CD4-positive, CD25-positive, alpha-beta regulatory T cell (primary cell): ENCODE data around the gene USP12. TPM values are rescaled to one million over a fixed set of nuclear protein-coding genes. Genes with fewer than 3 reads are reported as not detected.
"Not testable (repeated sequence)": the region's sequence is repeated elsewhere in the genome, so short reads cannot be mapped to it uniquely, and the experiment has no call there.

ENCODE experiments used
- ATAC-seq, 2 donors: fragments of 150-1000 bp; cut with Tn5 transposase; one replicate each; pipeline ENCODE4 v1.10.0; 2021; ENCODE audit warnings: low read depth in 2 of 2, moderate number of reproducible peaks in 2 of 2, moderate library complexity in 1 of 2
- DNase-seq, 3 donors: peaks; one replicate each; pipeline versions ENCODE4 v3.0.0 to v3.0.0-alpha.2; 2012 to 2022; ENCODE audit warnings: mixed read lengths in 1 of 3
- H3K27ac ChIP-seq: one replicate; pipeline ENCODE4 v1.7.0; 2013; ENCODE audit warnings: mild to moderate bottlenecking, low read length; ENCODE audit not compliant: insufficient read depth, poor library complexity, severe bottlenecking
- H3K27me3 ChIP-seq: one replicate; pipeline ENCODE4 v1.7.0; 2013; ENCODE audit warnings: low read length; ENCODE audit not compliant: control insufficient read depth, insufficient read depth
- H3K36me3 ChIP-seq: one replicate; pipeline ENCODE4 v1.7.0; 2013; ENCODE audit warnings: mild to moderate bottlenecking, low read length, moderate library complexity; ENCODE audit not compliant: control insufficient read depth, insufficient read depth
- H3K4me1 ChIP-seq: 2 replicates; pipeline ENCODE4 v1.7.0; 2013; ENCODE audit warnings: mild to moderate bottlenecking, low read length; ENCODE audit not compliant: insufficient read depth, control insufficient read depth, poor library complexity, severe bottlenecking
- H3K4me3 ChIP-seq: one replicate; pipeline ENCODE4 v1.7.0; 2013; ENCODE audit warnings: low read depth, mild to moderate bottlenecking, low read length, moderate library complexity
- H3K9me3 ChIP-seq, 2 experiments: 1 replicate in 1 of 2; 2 replicates in 1 of 2; pipeline ENCODE4 v1.7.0; 2013; ENCODE audit warnings: low read length in 2 of 2, mild to moderate bottlenecking in 1 of 2, moderate library complexity in 1 of 2; ENCODE audit not compliant: control insufficient read depth in 2 of 2
- H3K27ac Mint-ChIP-seq, 3 donors: one replicate each; pipeline ENCODE4 v1.8.0; 2020 to 2022; ENCODE audit warnings: mild to moderate bottlenecking in 3 of 3, mixed read lengths in 3 of 3, moderate library complexity in 2 of 3
- H3K27me3 Mint-ChIP-seq: one replicate; pipeline ENCODE4 v1.8.0; 2022; ENCODE audit warnings: mild to moderate bottlenecking, mixed read lengths
- H3K36me3 Mint-ChIP-seq: one replicate; pipeline ENCODE4 v1.8.0; 2020; ENCODE audit warnings: mixed read lengths
- H3K4me1 Mint-ChIP-seq, 4 donors: one replicate each; pipeline ENCODE4 v1.8.0; 2020 to 2022; ENCODE audit warnings: mixed read lengths in 4 of 4, mild to moderate bottlenecking in 1 of 4
- H3K4me3 Mint-ChIP-seq, 4 donors: one replicate each; pipeline ENCODE4 v1.8.0; 2020 to 2022; ENCODE audit warnings: mild to moderate bottlenecking in 4 of 4, mixed read lengths in 4 of 4, moderate library complexity in 3 of 4
- H3K9me3 Mint-ChIP-seq, 7 donors: one replicate each; pipeline ENCODE4 v1.8.0; 2020 to 2022; ENCODE audit warnings: mixed read lengths in 7 of 7, mild to moderate bottlenecking in 3 of 7, moderate library complexity in 2 of 7
- polyA plus RNA-seq, 4 donors: library from polyadenylated mRNA; unstranded; fragments of 300-500 nt; fragmentation: Illumina TruSeq; gene quantifications; one replicate each; pipeline ENCODE4 v1.2.3, GENCODE V29; 2021
- total RNA-seq: library from RNA; stranded (reverse); gene quantifications from one replicate; pipeline ENCODE4 v1.2.3, GENCODE V29; 2022

USP12 gene
- total and polyA plus RNA-seq, 5 donors from 2014 or later, result 13.5 to 67.6 (median 16.9) TPM

- Histone ChIP-seq H3K9me3 (no peaks in the 10 kb centered on the region), H3K4me1 (no peaks in the 10 kb centered on the region), H3K27me3 (peaks cover 5% of the 10 kb centered on the region), H3K36me3 (no peaks in the 10 kb centered on the region), H3K4me3 (no peak overlapping the region), H3K27ac (no peak overlapping the region)
- ATAC-seq (no peak), DNase-seq (no peak)
- Mint-ChIP-seq H3K4me1 (no peaks in the 10 kb centered on the region), H3K4me3 (no peak overlapping the region), H3K27me3 (peaks cover 29% of the 10 kb centered on the region), H3K36me3 (no peaks in the 10 kb centered on the region), H3K27ac (no peak overlapping the region), H3K9me3 (peaks cover 0 to 5% (median 0%) of the 10 kb centered on the region in 7 donors)
Measured at GRCh38 chr13:27194209-27194608, 22.6 kb upstream of the USP12 start.

GRCh38 chr13:27193496-27193895 is 21.9 kb upstream of the USP12 start:
- Mint-ChIP-seq H3K27ac (no peak overlapping the region), H3K36me3 (no peaks in the 10 kb centered on the region), H3K27me3 (peaks cover 29% of the 10 kb centered on the region), H3K9me3 (peaks cover 0 to 5% (median 0%) of the 10 kb centered on the region in 7 donors), H3K4me3 (no peak overlapping the region), H3K4me1 (no peaks in the 10 kb centered on the region)
- ATAC-seq (no peak), DNase-seq (no peak)
- H3K27me3 ChIP-seq, result peaks cover 5% of the 10 kb centered on the region
- no peak overlapping the region for H3K4me3 ChIP-seq
- no peak overlapping the region for H3K27ac ChIP-seq
- H3K4me1 ChIP-seq, result no peaks in the 10 kb centered on the region
- no peaks in the 10 kb centered on the region for H3K9me3 ChIP-seq
- H3K36me3 ChIP-seq, result no peaks in the 10 kb centered on the region

- DNase-seq (no peak), ATAC-seq (no peak)
- H3K27ac ChIP-seq, result no peak overlapping the region
- H3K27me3 ChIP-seq, result peaks cover 5% of the 10 kb centered on the region
- no peaks in the 10 kb centered on the region for H3K9me3 ChIP-seq
- no peaks in the 10 kb centered on the region for H3K4me1 ChIP-seq
- no peaks in the 10 kb centered on the region for H3K36me3 ChIP-seq
- Mint-ChIP-seq H3K36me3 (no peaks in the 10 kb centered on the region), H3K4me1 (no peaks in the 10 kb centered on the region), H3K27me3 (peaks cover 29% of the 10 kb centered on the region), H3K9me3 (peaks cover 0 to 5% (median 0%) of the 10 kb centered on the region in 7 donors), H3K27ac (no peak overlapping the region), H3K4me3 (no peak overlapping the region)
- no peak overlapping the region for H3K4me3 ChIP-seq
Measured at GRCh38 chr13:27192973-27193372, 21.4 kb upstream of the USP12 start.

GRCh38 chr13:27192367-27192766 is 20.8 kb upstream of the USP12 start:
- not testable (repeated sequence) for H3K27ac Mint-ChIP-seq, H3K4me3 ChIP-seq, ATAC-seq, H3K27ac ChIP-seq, H3K4me1 ChIP-seq, H3K9me3 ChIP-seq, H3K4me1 Mint-ChIP-seq, H3K27me3 ChIP-seq, H3K36me3 Mint-ChIP-seq, H3K9me3 Mint-ChIP-seq, H3K4me3 Mint-ChIP-seq, DNase-seq, H3K36me3 ChIP-seq
- peaks cover 28% of the 10 kb centered on the region for H3K27me3 Mint-ChIP-seq

GRCh38 chr13:27189192-27189591 is 17.6 kb upstream of the USP12 start:
- Mint-ChIP-seq H3K4me3 (peak overlapping the region in 2 of 4 donors; percentile 3 to 22), H3K4me1 (no peaks in the 10 kb centered on the region), H3K27ac (no peak overlapping the region), H3K27me3 (peaks cover 17% of the 10 kb centered on the region), H3K36me3 (no peaks in the 10 kb centered on the region), H3K9me3 (peaks cover 0 to 1% (median 0%) of the 10 kb centered on the region in 7 donors)
- Histone ChIP-seq H3K27me3 (no peaks in the 10 kb centered on the region), H3K27ac (no peak overlapping the region), H3K4me3 (no peak overlapping the region), H3K4me1 (no peaks in the 10 kb centered on the region), H3K36me3 (no peaks in the 10 kb centered on the region), H3K9me3 (no peaks in the 10 kb centered on the region)
- ATAC-seq (no peak), DNase-seq (no peak)

- H3K27ac Mint-ChIP-seq, result no peak overlapping the region
- H3K27me3 Mint-ChIP-seq, result peaks cover 17% of the 10 kb centered on the region
- Histone ChIP-seq H3K27ac (no peak overlapping the region), H3K4me1 (no peaks in the 10 kb centered on the region), H3K9me3 (no peaks in the 10 kb centered on the region), H3K4me3 (no peak overlapping the region), H3K27me3 (no peaks in the 10 kb centered on the region), H3K36me3 (no peaks in the 10 kb centered on the region)
- H3K4me1 Mint-ChIP-seq, result no peaks in the 10 kb centered on the region
- H3K36me3 Mint-ChIP-seq, result no peaks in the 10 kb centered on the region
- DNase-seq (no peak), ATAC-seq (no peak)
- no peak overlapping the region for H3K4me3 Mint-ChIP-seq
- peaks cover 0 to 4% (median 0%) of the 10 kb centered on the region in 7 donors for H3K9me3 Mint-ChIP-seq
Measured at GRCh38 chr13:27188239-27188638, 16.6 kb upstream of the USP12 start.

GRCh38 chr13:27186295-27186694 is 14.7 kb upstream of the USP12 start:
- no peak overlapping the region for H3K27ac ChIP-seq
- H3K27ac Mint-ChIP-seq, result no peak overlapping the region
- H3K9me3 Mint-ChIP-seq, result peaks cover 0 to 6% (median 0%) of the 10 kb centered on the region in 7 donors
- no peaks in the 10 kb centered on the region for H3K36me3 Mint-ChIP-seq
- H3K27me3 ChIP-seq, result no peaks in the 10 kb centered on the region
- no peaks in the 10 kb centered on the region for H3K36me3 ChIP-seq
- no peaks in the 10 kb centered on the region for H3K4me1 Mint-ChIP-seq
- H3K9me3 ChIP-seq, result no peaks in the 10 kb centered on the region
- DNase-seq, result no peak
- H3K27me3 Mint-ChIP-seq, result peaks cover 16% of the 10 kb centered on the region
- H3K4me3 Mint-ChIP-seq, result no peak overlapping the region
- H3K4me3 ChIP-seq, result no peak overlapping the region
- no peak for ATAC-seq
- H3K4me1 ChIP-seq, result no peaks in the 10 kb centered on the region

GRCh38 chr13:27183561-27184147 is 12.0 kb upstream of the USP12 start:
- ATAC-seq, result no peak
- Histone ChIP-seq H3K4me1 (no peaks in the 10 kb centered on the region), H3K27me3 (peaks cover 2% of the 10 kb centered on the region), H3K4me3 (no peak overlapping the region), H3K9me3 (no peaks in the 10 kb centered on the region), H3K27ac (no peak overlapping the region), H3K36me3 (no peaks in the 10 kb centered on the region)
- Mint-ChIP-seq H3K4me3 (no peak overlapping the region), H3K4me1 (no peaks in the 10 kb centered on the region), H3K36me3 (no peaks in the 10 kb centered on the region), H3K9me3 (peaks cover 0 to 4% (median 0%) of the 10 kb centered on the region in 7 donors), H3K27me3 (peaks cover 8% of the 10 kb centered on the region), H3K27ac (no peak overlapping the region)
- no peak for DNase-seq
